Fibroblast of the aortic adventitia (primary cell): Measurements from ENCODE around the gene LCE2A. TPM values are rescaled to one million over a fixed set of nuclear protein-coding genes. Genes with fewer than 3 reads are reported as not detected.

Source experiments
- DNase-seq: peaks from one replicate; pipeline ENCODE4 v3.0.0-alpha.2; 2010; ENCODE audit warnings: low read depth
- H3K4me3 ChIP-seq: 2 replicates; pipeline ENCODE4 v1.5.1; 2011; ENCODE audit warnings: low read depth, mild to moderate bottlenecking, control low read depth, low read length, moderate library complexity
- CTCF ChIP-seq: IDR thresholded peaks from 2 replicates; pipeline ENCODE4 v1.5.1; 2011; ENCODE audit warnings: mild to moderate bottlenecking, low read length, control low read depth, inconsistent platforms; ENCODE audit not compliant: insufficient read depth
- total RNA-seq: library from RNA; depleted of rRNA; stranded (reverse); fragments of >200 nt; gene quantifications from 2 replicates; pipeline ENCODE4 v1.2.3, GENCODE V29; 2012; ENCODE audit warnings: low replicate concordance

Gene LCE2A
- total RNA-seq, 1 donor: not detected

GRCh38 chr1:152741656-152742055, 43.5 kb downstream of the LCE2A start:
- H3K4me3 ChIP-seq: no peak overlapping the region
- no peak for TF ChIP-seq CTCF
- no peak for DNase-seq

GRCh38 chr1:152743371-152744145, 45.4 kb downstream of the LCE2A start:
- no peak for TF ChIP-seq CTCF
- no peak overlapping the region for H3K4me3 ChIP-seq
- DNase-seq: peak; percentile 11

- DNase-seq: peak; percentile 17
Measured at GRCh38 chr1:152745289-152745704, 47.2 kb downstream of the LCE2A start.

GRCh38 chr1:152745765-152746444, 47.8 kb downstream of the LCE2A start:
- H3K4me3 ChIP-seq: no peak overlapping the region
- no peak for DNase-seq
- TF ChIP-seq CTCF: no peak

More at GRCh38 chr1:152745289-152745704, 47.2 kb downstream of the LCE2A start:
- no peak for TF ChIP-seq CTCF
- no peak overlapping the region for H3K4me3 ChIP-seq

GRCh38 chr1:152747831-152748230, 49.7 kb downstream of the LCE2A start:
- no peak overlapping the region for H3K4me3 ChIP-seq
- DNase-seq: no peak
- no peak for TF ChIP-seq CTCF

Other genes with a start within 250 kb of the LCE2A start
- gene LCE5A, start 187.5 kb upstream of the LCE2A start, total RNA-seq: not detected in 2 replicates
- gene CRCT1, start 183.9 kb upstream of the LCE2A start, total RNA-seq: not detected in 2 replicates
- gene LCE3E, start 131.6 kb upstream of the LCE2A start, total RNA-seq: not detected in 2 replicates
- not detected in 2 replicates for gene LCE3D, start 117.8 kb upstream of the LCE2A start, total RNA-seq
- not detected in 2 replicates for gene LCE3C, start 98.1 kb upstream of the LCE2A start, total RNA-seq
- not detected in 2 replicates for gene LCE3B, start 84.5 kb upstream of the LCE2A start, total RNA-seq
- not detected in 2 replicates for gene LCE3A, start 75.2 kb upstream of the LCE2A start, total RNA-seq
- not detected in 2 replicates for gene LCE2D, start 35.0 kb upstream of the LCE2A start, total RNA-seq
- gene LCE2C, start 23.1 kb upstream of the LCE2A start, total RNA-seq: not detected in 2 replicates
- not detected in 2 replicates for gene LCE2B, start 12.2 kb upstream of the LCE2A start, total RNA-seq
- not detected in 2 replicates for gene LCE4A, start 9.8 kb downstream of the LCE2A start, total RNA-seq
- not detected in 2 replicates for gene KPRP, start 59.7 kb downstream of the LCE2A start, total RNA-seq
- gene LCE1F, start 76.8 kb downstream of the LCE2A start, total RNA-seq: not detected in 2 replicates
- gene LCE1E, start 87.9 kb downstream of the LCE2A start, total RNA-seq: not detected in 2 replicates
- gene LCE1D, start 98.4 kb downstream of the LCE2A start, total RNA-seq: not detected in 2 replicates
- not detected in 2 replicates for gene LCE1C, start 108.3 kb downstream of the LCE2A start, total RNA-seq
- not detected in 2 replicates for gene LCE1B, start 113.6 kb downstream of the LCE2A start, total RNA-seq
- not detected in 2 replicates for gene LCE1A, start 129.1 kb downstream of the LCE2A start, total RNA-seq
- gene LCE6A, start 144.5 kb downstream of the LCE2A start, total RNA-seq: not detected in 2 replicates
- not detected in 2 replicates for gene LCE7A, start 161.7 kb downstream of the LCE2A start, total RNA-seq
- not detected in 2 replicates for gene SMCP, start 180.0 kb downstream of the LCE2A start, total RNA-seq
- not detected in 2 replicates for gene IVL, start 210.2 kb downstream of the LCE2A start, total RNA-seq
- gene SPRR5, start 248.9 kb downstream of the LCE2A start, total RNA-seq: not detected in 2 replicates